ENCODE results near the gene HIGD1B.
A peak's percentile ranks its signal among the peaks of the same experiment; 100 is the strongest.

The HIGD1B gene

GRCh38 chr17:44840274-44840673 lies 7.4 kb upstream of the HIGD1B start:
- DNase-seq: no peak

- DNase-seq: no peak
Measured at GRCh38 chr17:44840936-44841335, 6.7 kb upstream of the HIGD1B start.

GRCh38 chr17:44842748-44843147 lies 4.9 kb upstream of the HIGD1B start:
- DNase-seq: no peak

DNA sequence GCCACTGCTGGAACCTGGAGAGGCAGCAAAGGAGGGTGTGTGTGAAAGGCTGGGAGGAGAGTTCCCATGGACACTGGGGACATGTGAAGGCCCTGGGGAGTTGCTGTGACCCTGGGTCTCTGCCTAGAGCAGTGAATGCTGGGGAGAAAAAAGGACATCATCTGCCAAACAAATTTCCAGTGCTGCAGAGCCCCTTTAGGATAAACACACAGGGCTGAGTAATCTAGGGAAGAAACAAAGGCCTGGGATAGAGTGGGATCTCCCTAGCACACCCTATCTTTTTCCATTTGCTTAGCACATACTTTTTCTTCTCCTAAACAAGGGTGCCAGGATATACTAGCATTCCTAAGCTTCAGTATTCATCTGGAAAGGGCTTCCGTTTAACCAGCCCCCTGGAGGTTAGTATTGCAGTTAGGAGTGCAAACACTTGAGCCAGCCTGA lies 3.3 kb upstream of the HIGD1B start:
- DNase-seq: no peak

DNA sequence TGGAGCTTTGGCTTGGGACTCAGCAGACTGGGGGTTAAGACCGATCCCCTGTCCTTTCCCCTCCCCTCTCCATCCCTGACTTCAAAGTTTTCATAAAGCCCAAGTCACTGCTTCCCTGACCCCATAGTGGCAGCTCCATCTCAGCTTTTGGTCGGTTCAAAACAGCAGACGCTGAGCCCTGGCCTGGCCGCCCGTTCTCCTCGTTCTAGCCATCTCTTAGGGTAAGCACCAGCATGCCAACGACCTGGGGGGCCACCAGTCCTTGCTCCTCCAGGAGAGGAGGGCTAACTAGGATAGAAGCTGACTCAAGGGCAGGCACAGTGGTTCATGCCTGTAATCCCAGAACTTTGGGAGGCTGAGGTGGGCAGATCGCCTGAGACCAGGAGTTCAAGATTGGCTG lies 1.5 kb upstream of the HIGD1B start:
- DNase-seq: no peak

DNA sequence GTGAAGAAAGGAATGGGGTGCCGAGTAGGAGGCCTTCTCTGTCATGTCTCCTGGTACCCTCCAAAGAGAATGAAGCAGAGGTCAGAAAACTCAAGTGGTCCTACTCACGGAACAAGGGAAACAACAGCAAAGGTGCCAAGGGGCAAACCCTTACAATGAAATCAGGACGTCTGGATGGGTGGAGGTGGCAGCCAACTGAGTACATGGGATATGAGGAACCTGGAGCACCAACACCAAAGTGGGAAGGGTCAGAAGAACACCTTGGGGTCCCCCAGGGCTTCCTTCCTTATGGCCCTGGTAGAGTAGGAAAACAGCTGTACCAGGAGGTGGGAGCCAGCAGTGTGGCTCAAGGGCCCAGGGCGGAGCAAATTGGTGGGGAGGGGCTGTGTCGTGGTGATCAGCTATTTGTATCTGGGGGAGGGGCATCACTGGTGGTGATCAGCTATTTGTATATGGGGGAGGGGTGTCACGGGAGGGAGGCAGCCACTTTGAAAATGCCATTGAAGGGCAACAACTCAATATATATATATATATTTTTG lies 643 bp downstream of the HIGD1B start:
- no peak for DNase-seq

DNA sequence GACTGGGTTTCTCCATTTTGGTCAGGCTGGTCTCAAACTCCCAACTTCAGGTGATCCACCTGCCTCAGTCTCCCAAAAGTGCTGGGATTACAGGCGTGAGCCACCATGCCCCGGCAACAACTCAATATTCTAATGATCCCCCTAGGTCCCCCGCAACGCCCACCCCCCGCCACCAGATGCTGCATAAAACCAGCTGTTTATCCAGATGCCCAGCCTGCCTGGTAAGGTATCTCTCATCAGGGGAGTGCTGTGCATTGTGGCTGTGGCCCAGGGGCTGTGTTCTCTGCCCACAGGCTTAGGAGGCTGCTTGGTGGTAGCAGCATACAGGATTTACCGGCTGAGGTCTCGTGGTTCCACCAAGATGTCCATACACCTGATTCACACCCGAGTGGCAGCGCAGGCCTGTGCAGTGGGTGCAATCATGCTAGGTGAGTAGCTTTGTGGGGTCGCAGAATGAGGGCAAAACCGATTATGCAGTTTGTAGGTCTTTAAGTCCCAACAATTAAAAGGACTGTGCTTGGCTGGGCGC lies 1.3 kb downstream of the HIGD1B start:
- no peak for DNase-seq

DNA sequence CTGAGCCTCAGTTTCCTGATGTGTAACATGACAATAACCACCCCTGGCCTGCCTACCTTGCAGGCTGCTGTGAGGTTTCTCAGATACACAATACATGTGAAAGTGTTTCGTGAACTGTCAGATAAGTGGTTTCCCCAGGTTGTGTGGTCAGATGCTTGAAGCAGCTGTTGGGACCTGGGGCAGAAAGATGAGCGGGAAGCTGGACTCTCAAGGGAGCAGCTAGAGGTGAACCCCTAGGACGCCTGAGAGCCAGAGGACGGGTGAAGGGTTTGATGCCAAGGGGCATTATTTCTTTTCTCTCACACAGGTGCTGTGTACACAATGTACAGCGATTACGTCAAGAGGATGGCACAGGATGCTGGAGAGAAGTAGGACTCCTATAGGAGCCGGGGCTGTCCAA lies 2.3 kb downstream of the HIGD1B start:
- DNase-seq: no peak

- DNase-seq: no peak
Measured at GRCh38 chr17:44850612-44851011, 2.9 kb downstream of the HIGD1B start.

GRCh38 chr17:44854192-44854591 lies 6.5 kb downstream of the HIGD1B start:
- DNase-seq: no peak

DNA sequence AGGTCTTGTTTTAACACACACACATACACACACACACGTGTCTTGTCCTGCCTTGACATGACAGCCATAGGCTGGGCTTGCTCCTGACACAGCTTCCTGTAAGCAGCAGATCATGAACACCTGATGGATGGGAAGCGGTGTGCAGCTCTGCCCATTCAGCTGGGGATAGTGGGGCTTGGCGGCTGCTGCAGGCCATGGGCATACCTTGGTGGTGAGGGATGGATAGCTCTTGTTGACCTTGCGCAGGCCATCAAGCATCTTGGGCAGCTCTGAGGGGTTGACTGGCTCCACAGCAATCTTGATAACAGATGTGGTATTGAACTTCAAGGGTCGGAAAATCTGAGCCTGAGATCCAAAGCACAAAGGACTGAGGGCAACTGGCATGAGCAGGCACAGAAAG lies 12.0 kb downstream of the HIGD1B start:
- DNase-seq: no peak

DNA sequence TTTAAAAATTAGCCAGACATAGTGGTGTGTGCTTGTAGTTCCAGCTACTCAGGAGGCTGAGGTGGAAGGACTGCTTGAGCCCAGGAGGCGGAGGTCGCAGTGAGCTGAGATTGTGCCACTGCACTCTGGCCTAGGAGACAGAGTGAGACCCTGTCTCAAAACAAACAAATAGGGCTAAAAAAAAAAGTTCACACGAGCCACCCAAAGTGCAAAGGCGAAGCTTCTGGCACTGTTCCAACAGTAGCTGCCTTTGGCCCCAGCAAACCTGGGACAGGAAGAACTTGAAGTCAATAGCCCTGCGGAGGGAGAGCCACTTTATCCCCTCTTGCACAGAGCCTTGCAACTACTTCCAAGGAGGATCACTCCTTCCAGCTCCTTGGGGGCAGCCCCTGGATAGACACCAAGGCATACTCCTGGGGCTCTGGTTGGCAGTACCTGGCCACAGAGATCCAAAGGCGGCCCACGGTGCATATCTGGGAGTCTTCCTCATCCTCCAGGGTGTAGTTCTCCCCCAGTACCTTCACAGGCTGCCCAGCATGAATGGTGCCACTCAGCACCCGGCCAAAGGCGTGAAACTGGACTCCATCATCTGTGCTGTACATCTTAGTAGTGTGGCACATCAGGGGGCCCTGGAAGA lies 14.7 kb downstream of the HIGD1B start:
- DNase-seq: no peak

DNA sequence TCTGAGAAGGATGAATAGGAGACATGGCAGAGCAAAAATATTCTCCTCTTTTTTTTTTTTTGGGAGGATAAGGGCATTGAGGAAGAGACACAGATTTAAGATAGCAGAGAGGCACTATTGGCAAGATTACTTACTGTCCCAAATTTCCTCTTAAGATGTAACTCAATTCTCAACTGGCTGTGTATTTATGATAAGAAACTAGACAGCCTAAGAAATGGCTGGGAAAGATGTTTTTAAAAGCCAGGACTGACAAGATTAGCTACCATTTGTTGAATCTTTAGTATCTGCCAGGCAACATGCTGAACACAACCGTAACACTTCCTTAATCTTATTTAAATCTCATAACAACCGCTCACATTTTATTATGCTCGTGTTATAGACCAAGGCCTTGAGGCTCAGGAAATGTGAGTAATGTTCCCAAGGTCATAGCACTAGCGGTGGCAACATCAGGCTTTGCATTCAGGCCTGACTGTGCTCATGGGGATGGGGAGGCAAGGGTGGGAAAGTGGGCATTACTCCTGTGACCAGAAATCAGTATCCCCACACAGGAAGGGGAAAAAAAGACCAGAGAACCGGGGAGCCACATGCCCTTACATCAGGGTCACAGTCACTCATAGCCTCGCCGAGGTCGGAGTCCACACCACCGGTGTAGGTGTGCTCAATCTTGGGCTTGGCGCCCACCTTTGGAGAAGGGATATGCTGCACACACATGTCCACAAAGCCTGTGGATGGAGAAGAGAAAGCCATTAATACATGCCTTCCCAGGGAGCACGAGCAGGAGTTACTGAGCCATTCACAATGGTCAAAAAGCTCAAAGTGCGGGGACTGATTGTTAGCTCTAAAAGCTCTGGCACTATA lies 15.6 kb downstream of the HIGD1B start:
- DNase-seq: no peak

- no peak for DNase-seq
Measured at GRCh38 chr17:44864831-44865230, 17.1 kb downstream of the HIGD1B start.

DNA sequence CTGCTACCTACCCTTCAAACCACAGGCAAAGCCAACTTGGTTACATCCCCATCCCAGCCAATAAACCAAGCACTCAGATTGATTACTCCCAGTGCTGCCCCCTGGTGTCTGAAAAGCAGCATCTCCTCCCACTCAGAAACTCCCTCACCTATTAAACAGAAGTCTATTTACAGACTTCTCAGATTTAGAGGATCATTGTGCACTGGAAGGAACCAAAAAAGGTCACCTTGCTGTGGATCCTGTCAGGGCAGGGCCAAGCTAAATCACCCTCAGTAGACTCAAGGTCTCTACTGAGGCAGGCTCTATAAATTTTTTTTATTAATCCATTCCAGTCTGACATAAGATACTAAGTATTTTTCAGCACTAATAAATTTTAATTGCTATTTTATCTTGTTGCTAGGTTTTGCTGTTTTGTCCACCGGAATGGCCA lies 17.6 kb downstream of the HIGD1B start:
- peak; percentile 72 for DNase-seq

- DNase-seq: no peak
Measured at GRCh38 chr17:44865931-44866330, 18.2 kb downstream of the HIGD1B start.

DNA sequence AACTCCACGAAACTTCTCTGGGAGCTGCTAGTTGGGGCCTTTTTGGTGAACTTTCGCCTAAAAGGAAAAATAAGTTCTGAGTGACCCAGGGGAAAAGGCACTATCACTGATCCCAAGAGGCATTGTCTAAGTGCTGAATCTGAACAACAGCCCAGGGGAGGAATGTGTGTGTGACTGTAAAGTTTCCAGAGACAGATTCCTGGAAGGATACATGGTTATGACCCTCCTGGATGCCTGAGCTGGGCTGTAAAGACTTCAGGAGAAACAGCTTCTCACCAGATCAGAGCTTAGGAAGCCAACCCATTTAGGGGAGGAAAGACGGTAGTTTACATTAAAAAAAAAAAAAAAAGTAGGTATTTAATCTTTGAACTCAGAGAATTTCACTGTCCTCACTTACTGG lies 20.2 kb downstream of the HIGD1B start:
- no peak for DNase-seq

GRCh38 chr17:44871556-44871955 lies 23.9 kb downstream of the HIGD1B start:
- no peak for DNase-seq

DNA sequence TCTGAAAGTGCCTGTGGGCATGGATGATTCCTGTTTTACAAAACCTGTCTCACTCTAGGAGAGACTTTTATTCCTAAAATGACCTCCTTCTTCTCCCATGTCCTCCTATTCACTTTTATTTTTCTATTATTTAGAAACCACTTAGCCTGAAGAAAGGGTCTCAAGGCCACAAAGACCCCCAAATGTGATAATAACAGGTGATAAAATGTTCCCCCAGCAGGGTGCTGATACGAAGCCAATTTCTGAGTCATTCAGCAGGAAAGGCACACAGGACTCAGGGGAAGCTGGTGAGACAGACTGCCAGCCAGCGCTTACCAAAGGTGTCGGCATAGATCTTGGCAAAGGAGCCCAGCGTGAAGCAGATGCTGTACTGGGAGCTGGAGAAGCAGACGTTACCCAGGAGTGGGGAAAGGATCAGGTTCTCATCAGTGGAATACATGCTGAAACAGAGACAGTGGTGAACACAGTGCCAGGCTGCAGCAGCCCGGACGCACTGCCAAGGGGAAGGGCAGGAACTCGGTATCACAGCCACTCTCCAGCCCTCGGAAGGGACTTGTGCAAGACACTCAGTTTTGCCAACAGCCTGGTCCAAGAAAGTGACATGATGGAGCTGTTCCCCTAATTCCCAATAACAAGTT lies 24.6 kb downstream of the HIGD1B start:
- no peak for DNase-seq

DNA sequence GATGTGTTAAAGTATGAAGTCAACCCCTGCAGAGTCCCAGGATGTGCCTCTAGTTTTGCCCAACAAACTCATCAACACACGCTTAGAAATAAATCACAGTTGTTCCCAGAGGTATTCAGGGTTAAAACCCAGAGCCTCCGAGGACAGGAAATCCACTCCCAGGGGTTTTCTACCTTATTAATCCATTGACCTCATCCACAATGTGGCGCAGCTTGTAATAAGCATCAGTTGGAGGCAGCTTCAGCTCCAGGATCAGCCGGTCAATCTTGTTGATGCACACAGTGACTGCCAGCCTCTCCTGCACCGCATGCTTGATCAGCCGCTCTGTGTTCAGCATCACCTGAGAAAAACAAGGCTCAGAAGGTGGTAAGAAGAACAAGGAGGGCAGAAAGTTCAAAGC lies 28.1 kb downstream of the HIGD1B start:
- no peak for DNase-seq

GRCh38 chr17:44877121-44877520 lies 29.4 kb downstream of the HIGD1B start:
- DNase-seq: no peak

GRCh38 chr17:44878627-44879221 lies 31.0 kb downstream of the HIGD1B start:
- DNase-seq: peak; percentile 23

GRCh38 chr17:44879376-44879775 lies 31.7 kb downstream of the HIGD1B start:
- no peak for DNase-seq

Measured in activated CD4-positive, alpha-beta T cell treated with anti-CD3 and anti-CD28 coated beads, Interleukin-2, amount 50 U/mL, for 16 hours (primary cell).